RPMI7951 (cell line): Measurements from ENCODE around the gene AP2B1. TPM values are rescaled to one million over a fixed set of nuclear protein-coding genes. Genes with fewer than 3 reads are reported as not detected.
"Not testable (repeated sequence)": the region's sequence is repeated elsewhere in the genome, so short reads cannot be mapped to it uniquely, and the experiment has no call there.

Source experiments
- DNase-seq: peaks from one replicate; pipeline ENCODE4 v3.0.0-alpha.2; 2012; ENCODE audit warnings: low read depth
- total RNA-seq: library from RNA; depleted of rRNA; stranded (reverse); fragments of >200 nt; shearing (Covaris generic); gene quantifications from 2 replicates; pipeline ENCODE4 v1.2.3, GENCODE V29; 2014; rRNA removed

Gene AP2B1
- 47.2 and 64.0 TPM in 2 replicates for total RNA-seq

DNA sequence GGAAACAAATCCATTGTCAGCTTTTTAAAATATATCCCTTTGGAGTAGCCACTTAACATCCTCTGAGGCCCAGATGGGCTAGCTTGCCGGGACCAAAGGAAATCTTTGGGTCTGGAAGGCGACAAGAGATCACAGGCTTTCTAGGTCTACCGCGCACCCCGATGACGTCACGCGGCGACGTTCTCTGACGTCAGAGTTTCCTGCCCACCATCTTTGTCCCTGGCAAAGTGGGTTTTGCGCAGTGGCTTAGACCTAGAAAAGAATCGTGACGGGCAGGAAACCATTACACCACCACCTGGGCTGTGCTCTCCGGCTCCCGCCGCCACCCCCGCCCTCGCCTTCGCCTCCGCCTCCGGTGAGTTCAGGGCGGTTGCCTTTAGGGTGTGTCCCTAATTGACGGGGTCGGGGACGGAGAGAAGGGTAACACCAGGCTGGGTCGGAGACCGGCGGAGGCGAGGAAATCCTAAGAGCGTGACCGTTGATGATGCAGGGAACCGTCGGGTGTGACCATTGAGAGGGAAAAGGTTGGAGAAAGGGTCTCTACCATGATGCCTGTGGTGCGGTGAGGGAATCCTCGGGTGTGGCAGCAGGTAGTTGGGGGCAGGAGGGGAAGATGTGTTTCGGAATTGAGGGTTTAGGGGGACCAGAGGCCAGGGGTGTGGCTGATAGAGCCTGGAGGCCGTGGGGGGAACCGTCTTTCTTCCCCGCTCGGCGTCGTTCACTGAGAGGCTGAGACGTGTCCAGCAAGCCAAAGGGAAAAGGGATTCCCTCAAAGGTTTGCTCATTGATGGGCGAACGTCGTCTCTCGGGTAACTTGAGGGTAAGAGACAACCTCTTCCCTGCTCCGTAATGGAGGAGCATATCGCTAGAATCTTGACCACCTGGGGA, at the start of gene AP2B1:
Gene AP2B1 (plus strand): TSS at position 249 of the 888 bp plus-strand sequence. CDS start 6,709 bp downstream, outside the sequence.
- peak; percentile 90 for DNase-seq

DNA sequence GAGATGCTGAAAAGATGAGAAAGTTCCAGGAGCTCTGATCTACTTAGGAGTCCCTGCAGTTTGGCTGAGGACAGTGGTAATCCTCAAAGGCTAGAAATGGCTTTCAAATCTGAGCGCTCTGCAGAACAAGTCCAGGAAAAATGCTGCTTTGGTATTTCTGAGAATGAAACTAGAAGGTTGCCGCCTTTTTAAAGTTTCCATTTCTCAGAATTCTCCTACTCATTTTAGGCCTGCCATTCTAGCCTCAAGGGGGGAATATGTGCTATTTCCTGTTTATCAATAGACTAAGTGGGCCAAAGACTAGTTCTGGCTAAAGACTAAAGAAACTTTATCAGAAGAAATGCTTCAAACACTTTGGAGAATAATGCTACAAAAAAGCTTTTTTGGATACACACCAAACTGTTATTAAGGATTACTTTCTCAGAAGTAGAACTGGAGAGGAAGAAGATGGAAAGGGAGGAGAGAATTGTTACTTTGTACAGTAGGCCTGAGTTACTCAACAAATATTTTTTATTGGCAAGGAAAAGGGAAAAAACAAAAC, 49.5 kb upstream of the AP2B1 start, which contains the start of gene SLFN12L:
Gene SLFN12L (minus strand): TSS at position 78 of the 541 bp plus-strand sequence. CDS start 15,314 bp downstream, outside the sequence.
- no peak for DNase-seq

DNA sequence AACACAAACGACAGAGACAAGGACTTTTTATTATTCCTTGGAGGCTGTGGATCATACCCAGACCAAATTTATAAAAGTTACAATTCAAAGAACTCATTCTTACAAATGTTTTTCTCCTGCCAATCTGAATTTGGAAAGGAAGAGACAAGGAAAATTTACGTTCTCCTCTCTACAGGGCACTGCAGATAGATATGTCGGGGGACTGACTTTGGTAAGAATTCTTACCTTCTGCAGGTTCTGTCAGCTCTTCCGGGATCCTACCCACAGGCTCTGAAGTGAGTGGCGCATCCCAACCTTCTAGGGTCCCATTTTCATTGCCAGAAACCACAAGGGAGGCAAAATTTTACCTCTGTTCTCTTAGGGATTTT, 47.5 kb upstream of the AP2B1 start:
- DNase-seq = no peak

DNA sequence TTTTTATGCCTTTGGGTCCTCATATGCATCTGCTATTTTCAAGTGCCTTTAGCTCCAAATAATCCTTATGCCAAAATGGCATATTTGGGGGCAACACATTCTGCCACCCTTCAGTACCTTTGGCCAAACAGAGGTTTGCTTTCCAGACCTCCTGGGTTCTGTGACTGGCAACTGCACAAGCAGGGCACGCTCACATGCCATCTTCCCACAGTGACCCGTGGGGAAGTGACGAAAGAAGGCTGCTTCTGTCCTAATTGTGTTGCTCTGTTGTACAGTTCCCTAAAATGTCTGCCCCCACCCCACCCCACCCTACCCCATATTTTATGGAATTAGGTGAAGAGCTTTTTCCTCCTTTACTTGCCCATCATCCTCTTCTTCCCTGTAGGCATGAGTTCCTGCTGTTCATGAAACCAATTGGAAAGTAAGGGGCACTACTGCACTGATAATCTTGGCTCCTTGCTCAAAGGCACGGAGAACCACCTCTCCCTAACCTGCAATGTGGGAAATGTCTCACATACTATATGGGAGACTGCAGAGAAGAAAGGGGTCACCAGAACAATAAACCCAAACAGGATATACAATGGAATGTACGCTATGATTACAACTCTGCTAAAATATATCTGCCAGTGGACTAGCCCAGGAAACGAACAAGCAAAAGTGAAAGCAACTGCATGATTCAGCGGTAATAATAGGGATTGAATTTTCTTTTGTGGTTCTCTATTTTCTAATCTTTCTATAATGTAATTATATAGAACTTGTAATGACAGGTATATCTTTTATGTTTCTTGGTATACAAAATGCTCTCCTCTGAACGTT, 46.3 kb upstream of the AP2B1 start:
- DNase-seq = peak; percentile 54

DNA sequence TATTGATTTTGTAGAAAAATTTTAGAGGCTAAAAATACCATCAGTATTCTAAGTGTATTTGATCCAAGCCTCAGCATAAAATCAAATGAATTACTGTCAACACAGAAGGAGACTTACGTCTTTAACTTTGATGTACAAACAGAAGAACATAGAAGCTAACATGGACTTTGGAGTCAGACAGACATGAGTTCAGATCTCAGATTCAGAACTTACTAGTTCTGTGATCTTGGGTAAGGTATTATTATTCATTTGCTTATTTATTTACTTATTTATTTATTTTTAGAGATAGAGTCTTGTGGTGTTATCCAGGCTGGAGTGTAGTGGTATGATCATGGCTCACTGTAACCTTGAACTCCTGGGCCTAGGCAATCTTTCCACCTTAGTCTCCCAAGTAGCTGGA, 45.7 kb upstream of the AP2B1 start:
- no peak for DNase-seq

DNA sequence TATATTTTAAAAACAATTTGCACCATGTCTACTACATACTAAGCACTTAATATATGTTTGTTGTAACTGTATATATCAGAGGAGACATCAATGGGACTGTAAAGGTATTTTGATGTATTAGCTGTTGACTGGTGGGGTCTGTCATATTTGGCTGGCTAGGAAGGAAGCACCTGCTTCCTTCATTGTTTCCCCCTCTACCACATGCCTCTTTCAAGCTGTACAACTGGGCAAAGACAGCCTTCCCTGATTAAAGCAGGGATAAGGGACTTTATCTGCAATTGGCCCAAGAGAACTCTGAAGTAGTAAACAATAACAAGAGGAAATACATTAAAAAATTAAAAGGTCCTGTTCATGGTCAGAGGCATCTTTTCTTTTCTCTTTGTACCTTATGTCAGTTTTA, 44.1 kb upstream of the AP2B1 start:
- DNase-seq = no peak

DNA sequence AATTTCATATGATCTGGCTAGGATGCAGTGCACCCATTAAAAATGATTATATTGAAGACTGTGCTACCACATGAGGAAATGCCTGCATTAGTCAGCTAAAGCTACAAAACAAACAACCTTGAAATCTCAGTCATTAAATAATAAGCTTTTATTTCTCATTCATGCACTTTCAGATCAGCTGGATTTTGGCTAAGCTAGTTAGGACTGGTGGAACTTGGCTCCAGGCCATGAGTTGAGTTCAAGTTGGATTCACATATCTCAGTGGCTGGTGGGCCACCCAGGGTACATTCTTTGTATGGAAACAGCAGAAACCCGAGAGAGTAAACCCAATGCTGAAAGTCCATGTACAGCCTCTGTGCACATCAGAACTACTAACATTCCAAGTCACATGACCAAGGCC, 43.3 kb upstream of the AP2B1 start:
- DNase-seq = no peak

DNA sequence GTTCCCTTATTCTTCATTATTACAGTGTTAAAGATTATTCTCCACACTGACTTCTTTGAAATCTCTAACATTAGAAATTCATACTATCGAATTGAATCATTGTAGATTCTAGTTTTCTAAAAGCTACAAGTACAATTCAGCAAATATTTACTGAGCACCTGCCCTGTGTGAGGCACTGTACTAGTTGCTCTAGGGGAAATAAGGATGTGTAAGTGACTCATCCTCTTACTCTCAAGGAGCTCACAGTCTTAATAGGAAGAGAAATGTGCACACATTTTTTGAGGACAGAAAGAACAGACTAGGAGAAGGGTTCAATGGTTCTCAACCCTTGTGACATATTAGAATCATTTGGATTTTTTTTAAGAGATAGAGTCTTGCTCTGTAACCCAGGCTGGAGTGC, 42.0 kb upstream of the AP2B1 start:
- no peak for DNase-seq

DNA sequence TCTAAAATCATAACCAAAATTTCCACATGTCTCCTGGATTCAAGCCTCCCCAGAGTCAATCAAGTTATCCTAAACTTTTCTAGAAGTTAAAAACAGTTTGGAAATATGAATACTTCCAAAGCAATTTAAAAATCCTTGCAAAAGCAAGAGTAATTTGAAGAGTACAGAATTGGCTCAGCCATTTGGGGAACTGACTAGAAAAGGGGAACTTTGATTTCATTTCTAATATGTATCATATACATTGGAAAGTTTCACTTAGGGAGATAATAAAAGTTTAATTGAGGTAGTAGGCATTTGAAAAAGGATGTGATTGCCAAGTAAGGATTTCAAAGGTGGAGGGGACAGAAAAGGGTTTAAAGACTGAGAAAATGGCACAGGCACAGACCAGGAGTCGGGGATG, 40.6 kb upstream of the AP2B1 start:
- no peak for DNase-seq

DNA sequence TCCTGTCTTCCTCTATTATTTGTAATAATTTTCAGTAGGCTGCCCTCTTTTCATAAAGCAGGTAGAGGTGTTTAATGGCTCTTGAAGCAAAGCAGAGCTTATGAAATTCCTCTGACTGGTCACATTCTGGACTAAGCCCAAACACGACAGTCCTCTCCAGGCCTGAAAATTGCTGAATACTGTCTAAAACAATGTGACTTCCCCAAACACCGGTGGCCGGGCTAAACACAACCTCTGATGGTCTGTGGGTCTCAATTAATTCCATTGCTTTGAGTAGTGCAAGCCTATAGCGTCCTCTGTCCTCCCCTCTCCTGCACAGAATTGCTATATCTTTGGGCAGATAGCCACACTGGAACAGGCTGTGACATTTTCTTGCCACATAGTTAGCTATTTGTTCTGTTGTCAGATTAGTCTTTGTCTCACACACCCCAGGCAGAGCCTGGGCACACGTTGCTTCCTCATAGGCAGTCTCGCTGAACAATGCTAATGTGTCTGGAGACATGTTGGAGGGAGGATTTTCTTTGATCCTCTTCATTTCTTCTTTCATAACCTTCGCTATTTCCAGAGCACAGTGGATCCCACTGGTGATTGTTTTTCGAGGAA, 38.8 kb upstream of the AP2B1 start:
- no peak for DNase-seq

DNA sequence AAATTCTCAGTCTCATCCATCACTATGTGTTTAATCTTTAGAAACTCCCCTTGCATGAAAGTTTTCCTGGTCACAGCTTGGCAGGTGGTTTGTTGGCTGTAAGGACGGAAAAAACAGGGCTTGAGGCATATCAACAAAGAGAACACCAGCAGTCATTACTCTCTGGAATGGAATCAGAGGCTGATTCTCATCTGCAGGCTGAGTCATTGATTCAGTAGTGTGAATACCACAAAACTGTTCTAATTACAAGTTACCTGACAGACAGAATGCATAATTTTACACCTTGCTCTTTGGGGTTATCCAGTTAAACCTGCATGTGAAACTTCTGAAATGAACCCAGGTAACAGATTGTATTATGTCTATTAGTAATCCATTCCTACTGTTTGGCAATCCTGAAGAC, 38.1 kb upstream of the AP2B1 start:
- no peak for DNase-seq

DNA sequence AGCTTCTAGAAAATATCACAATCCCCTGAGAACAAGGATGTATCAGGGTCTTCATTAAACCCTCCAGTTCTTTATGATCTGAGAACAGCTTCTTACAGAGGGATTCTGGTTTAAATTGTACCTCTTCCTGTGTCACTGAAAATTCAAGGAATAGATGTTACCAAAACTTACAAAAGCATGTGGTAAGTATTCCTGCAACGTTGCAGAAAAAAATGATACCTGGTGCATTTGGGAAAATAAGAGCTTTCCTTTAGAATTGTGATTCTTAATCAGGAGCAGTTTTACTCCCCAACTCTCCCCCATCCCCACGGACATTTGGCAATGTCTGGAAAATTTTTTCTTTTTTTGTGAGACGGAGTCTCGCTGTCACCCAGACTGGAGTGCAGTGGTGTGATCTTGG, 33.8 kb upstream of the AP2B1 start:
- no peak for DNase-seq

DNA sequence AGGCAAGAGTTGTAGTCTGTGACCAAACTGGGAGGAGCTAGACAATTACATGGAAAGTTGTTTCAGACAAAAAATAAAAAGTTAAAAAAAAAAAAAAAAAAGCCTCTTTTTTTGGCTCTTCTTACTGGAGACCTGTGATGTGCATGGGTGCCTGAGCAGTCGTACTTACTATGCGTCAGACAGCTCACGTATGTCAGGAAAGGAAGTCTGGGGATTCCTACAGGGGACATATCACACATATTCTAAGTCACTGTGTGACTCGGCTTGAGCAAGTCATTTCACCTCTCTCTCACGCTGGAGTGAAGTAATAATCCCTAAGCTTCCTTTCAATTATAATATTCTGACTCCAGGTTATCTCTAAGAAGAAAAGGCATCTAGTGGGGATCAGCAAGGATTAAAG, 32.5 kb upstream of the AP2B1 start:
- no peak for DNase-seq

DNA sequence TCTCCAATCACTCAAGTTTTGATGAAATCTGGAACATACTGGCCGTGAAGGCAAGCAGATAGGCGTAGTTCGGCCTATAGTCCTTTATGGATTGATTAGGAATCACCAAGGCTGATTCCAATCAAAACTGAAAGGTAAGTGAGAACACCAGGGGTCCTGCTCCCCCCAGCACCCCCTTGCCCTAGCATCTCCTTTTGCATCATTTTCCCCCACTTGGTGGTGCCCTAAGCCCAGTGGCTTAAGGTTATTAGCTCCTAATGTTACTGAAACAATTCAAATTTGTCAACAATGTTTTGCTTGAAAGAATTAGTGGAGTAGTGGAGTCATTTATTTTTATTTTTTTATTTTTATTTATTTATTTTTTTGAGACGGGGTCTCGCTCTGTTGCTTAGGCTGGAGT, 31.4 kb upstream of the AP2B1 start:
- DNase-seq = no peak

DNA sequence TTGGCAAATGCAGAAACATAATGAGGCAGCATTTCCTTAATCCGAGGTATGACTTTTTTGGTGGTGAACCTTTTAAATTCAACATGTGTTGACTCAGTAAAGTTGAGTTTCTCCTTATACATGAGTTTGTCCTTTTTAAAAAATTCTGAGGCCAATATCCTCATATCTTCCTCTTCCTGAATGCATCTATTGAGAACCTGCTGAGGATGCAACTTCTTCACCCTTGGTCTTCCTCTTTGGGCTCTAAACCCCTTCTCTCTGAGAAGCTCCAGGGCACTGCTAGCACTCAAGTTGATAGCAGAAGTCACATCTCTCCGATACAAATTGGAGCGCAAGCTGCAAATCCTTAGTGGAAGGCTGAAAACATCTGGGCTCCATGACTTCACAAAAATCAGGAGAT, 29.8 kb upstream of the AP2B1 start:
- DNase-seq = no peak

DNA sequence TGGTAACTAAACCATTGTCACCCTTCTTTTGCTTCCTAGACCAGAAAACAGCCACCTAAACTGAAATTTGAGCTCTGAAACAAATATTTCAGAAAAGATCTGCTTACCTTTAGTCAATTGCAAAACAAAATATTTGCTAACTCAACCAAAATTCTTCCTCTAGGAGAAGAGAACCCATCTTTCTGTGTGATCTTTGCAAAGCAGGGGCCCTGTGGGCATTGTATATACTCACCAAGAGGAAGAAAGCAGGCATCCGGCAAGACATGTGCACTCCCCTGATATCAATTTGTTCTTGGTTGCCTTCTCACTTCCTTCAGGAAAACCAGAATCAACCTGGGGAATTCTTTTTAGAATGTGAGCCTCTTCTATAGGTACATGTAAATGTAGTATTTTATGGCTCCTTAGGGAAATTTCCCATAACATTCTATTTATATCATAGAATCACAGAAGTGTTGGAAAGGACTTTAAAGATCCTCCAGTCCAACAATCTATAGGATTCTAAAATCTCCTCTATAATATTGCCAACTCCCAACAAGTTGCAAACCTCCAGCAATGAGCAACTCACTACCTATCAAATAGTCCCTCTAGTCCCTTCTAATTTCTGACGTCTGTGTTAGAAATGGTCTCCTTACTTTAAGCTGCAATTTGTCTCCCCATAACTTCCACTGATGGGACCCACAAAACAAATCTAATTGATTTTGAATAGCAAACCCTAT, 27.5 kb upstream of the AP2B1 start:
- no peak for DNase-seq

DNA sequence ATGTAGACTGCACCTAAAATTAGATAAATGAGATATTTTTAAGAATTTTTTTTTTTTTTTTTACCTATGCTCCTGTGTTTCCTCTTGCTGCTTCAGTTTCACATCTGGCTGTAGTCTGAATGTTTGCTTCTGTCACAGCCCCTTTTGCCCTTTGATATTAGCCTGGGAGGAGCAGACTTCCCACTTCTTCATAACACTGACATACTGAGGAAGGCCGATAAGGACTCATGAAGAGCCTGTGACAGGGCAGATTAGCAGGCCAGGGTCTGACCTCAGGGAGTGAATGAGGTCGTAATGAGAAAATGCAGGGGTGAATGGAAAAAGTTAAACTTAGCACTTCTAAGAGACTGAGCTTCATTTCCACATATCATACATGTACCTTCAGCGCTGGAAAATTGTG, 26.4 kb upstream of the AP2B1 start, which contains the start of gene SLFN14:
Gene SLFN14 (minus strand): TSS at position 117 of the 400 bp plus-strand sequence. CDS start 2,757 bp downstream, outside the sequence.
- DNase-seq = no peak

DNA sequence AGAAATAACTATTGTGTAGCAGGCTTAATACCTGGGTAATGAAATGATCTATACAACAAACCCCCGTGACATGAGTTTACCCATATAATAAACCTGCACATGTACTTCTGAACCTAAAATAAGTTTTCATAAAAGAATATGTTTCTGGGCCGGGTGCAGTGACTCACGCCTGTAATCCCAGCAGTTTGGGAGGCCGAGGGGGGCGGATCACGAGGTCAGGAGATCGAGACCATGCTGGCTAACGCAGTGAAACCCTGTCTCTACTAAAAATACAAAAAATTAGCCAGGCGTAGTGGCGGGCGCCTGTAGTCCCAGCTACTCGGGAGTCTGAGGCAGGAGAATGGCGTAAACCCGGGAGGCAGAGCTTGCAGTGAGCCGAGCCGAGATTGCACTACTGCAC, 23.9 kb upstream of the AP2B1 start:
- not testable (repeated sequence) for DNase-seq

DNA sequence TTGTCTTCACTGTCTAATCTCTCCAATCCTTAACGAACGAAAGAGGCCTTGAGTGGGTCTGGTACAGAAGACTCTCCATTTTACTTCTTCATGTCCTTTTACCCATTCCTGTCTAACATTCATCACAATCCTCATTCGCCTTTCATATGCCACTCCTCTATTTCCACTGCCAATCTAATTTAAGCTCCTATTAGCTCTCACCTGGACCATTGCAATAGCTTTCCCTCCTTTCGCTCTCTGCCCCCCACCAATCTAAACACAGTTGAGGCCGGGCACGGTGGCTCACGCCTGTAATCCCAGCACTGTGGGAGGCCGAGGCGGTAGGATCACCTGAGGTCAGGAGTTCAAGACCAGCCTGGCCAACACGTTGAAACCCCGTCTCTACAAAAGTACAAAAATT, 20.2 kb upstream of the AP2B1 start:
- DNase-seq = no peak

DNA sequence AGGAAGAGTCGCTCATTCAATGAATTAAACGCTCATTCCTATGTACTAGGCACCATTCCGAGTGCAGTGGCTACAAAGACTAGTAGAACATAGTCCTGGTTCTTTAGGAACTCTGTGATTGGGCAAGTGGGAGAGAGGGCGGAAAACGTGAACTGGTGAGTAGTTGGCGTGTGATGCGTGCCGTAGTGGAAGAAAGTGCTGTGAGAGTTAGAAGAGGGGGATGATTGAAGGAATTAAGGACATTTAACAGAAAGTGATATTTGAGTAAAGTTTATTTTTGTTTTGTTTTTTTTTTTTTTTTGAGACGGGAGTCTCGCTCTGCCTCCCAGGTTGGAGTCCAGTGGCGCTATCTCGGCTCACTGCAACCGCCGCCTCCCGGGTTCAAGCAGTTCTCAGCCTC, 18.6 kb upstream of the AP2B1 start:
- peak; percentile 63 for DNase-seq

DNA sequence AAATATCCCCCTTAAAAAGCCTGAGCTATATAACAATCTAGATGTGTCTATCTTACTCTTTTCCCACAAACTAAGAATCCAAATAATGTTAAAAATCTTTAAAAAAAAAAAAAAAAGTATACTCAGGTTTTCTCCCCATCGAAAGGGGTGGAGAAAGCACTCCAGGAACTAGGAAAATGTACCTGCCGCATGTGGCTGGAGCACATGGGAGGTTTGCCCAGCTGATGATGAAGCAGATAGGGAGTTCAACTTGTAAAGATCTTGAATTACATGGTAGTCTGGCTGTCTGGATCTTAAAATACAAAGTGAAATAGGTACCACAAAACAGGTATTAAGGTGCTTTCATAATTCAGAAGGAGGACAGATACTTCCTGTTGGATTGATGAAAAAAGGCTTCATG, 17.7 kb upstream of the AP2B1 start:
- no peak for DNase-seq
